ENCODE measurements around the gene ANO2.

Gene ANO2

GRCh38 chr12:5768581-5769196 is 176.4 kb downstream of the ANO2 start:
- no peak for DNase-seq

- no peak for DNase-seq
Measured at GRCh38 chr12:5768171-5768570, 176.9 kb downstream of the ANO2 start.

- DNase-seq, result no peak
Measured at GRCh38 chr12:5758347-5758746, 186.7 kb downstream of the ANO2 start.

- no peak for DNase-seq
Measured at GRCh38 chr12:5756338-5756842, 188.7 kb downstream of the ANO2 start.

GRCh38 chr12:5748027-5748426 is 197.0 kb downstream of the ANO2 start:
- DNase-seq, result no peak

GRCh38 chr12:5746917-5747316 is 198.1 kb downstream of the ANO2 start:
- no peak for DNase-seq

- DNase-seq, result no peak
Measured at GRCh38 chr12:5746036-5746908, 198.8 kb downstream of the ANO2 start.

GRCh38 chr12:5745251-5745888 is 199.7 kb downstream of the ANO2 start:
- DNase-seq, result peak; percentile 43

GRCh38 chr12:5742258-5742657 is 202.8 kb downstream of the ANO2 start:
- DNase-seq, result no peak

- no peak for DNase-seq
Measured at GRCh38 chr12:5739917-5740316, 205.1 kb downstream of the ANO2 start.

- no peak for DNase-seq
Measured at GRCh38 chr12:5737778-5738177, 207.3 kb downstream of the ANO2 start.

- DNase-seq, result no peak
Measured at GRCh38 chr12:5736527-5736926, 208.5 kb downstream of the ANO2 start.

GRCh38 chr12:5736016-5736415 is 209.0 kb downstream of the ANO2 start:
- DNase-seq, result no peak

- DNase-seq, result no peak
Measured at GRCh38 chr12:5733916-5734315, 211.1 kb downstream of the ANO2 start.

GRCh38 chr12:5733136-5733755 is 211.8 kb downstream of the ANO2 start:
- no peak for DNase-seq

- DNase-seq, result no peak
Measured at GRCh38 chr12:5730962-5731361, 214.1 kb downstream of the ANO2 start.

- no peak for DNase-seq
Measured at GRCh38 chr12:5723711-5724252, 221.3 kb downstream of the ANO2 start.

- DNase-seq, result no peak
Measured at GRCh38 chr12:5723071-5723470, 222.0 kb downstream of the ANO2 start.

- DNase-seq, result no peak
Measured at GRCh38 chr12:5720381-5721005, 224.6 kb downstream of the ANO2 start.

GRCh38 chr12:5718680-5719079 is 226.4 kb downstream of the ANO2 start:
- DNase-seq, result no peak

- DNase-seq, result no peak
Measured at GRCh38 chr12:5718073-5718472, 227.0 kb downstream of the ANO2 start.

- DNase-seq, result no peak
Measured at GRCh38 chr12:5716976-5717375, 228.1 kb downstream of the ANO2 start.

- no peak for DNase-seq
Measured at GRCh38 chr12:5716201-5716600, 228.9 kb downstream of the ANO2 start.
